NCI-H2081 treated with DMSO at 0.1 percent for 48 hours (cell line): ENCODE data around the gene FAM13A.
"Not testable (repeated sequence)": the region's sequence is repeated elsewhere in the genome, so short reads cannot be mapped to it uniquely, and the experiment has no call there.

ENCODE experiments used
- DNase-seq: peaks from one replicate; lab custom pipeline; 2025; lab: John Stamatoyannopoulos, UW

FAM13A gene

DNA sequence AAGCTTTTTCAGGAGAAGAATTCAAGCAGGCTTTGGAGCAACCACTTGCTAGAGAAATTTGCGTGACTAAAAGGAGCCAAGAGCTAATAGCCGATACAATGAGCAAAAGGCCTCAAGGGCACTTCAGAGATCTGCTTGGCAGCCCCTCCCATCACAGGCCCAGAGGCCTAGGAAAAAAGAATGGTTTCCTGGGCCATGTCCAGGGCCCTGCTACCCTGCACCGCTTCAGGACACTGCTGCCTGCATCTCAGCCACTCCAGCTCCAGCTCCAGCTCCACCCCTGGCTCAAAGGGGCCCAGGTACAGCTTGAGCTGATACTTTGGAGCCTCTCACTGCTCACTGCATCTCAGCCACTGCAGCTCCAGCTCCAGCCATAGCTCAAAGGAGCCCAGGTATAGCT lies 98.9 kb downstream of the FAM13A start:
- DNase-seq = no peak

DNA sequence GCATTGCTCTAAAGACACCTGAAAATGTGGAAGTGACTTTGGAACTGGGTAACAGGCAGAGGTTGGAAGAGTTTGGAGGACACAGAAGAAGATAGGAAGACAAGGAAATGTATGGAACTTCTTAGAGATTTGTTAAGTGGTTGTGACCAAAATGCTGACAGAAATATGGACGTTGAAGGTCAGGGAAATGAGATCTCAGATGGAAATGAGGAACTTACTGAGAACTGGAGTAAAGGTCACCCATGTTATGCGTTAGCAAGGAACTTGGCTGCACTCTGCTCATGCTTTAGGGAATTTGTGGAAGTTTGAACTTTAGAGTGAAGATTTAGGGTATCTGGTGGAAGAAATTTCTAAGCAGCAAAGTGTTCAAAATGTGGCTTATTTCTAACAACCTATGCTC lies 99.4 kb downstream of the FAM13A start:
- DNase-seq = no peak

DNA sequence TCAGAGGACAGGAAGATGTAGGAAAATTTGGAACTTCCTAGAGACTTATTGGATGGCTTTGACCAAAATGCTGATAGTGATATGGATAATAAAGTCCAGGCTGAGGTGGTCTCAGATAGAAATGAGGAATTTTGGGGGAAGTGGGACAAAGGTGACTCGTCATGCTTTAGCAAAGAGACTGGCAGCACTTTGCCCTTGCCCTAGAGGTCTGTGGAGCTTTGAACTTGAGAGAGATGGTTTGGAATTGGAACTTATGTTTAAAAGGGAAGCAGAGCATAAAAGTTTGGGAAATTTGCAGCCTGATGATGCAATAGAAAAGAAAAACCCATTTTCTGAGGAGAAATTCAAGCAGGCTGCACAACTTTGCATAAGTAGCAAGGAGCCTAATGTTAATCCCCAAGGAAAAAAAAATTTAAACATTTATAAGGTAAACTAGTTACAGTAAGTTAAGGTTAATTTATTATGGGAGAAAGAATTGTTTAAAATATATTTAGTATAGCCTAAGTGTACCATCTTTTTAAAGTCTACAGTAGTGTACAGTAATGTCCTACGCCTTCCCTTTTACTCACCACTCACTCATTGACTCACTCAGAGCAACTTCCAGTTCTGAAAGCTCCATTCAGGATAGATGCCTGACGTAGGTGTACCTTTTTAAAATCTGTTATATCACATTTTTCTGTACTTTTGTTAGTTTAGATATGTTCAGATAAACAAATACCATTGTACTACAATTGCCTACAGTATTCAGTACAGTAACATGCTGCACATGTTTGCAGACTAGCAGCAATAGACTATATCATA lies 101.2 kb downstream of the FAM13A start:
- no peak for DNase-seq

DNA sequence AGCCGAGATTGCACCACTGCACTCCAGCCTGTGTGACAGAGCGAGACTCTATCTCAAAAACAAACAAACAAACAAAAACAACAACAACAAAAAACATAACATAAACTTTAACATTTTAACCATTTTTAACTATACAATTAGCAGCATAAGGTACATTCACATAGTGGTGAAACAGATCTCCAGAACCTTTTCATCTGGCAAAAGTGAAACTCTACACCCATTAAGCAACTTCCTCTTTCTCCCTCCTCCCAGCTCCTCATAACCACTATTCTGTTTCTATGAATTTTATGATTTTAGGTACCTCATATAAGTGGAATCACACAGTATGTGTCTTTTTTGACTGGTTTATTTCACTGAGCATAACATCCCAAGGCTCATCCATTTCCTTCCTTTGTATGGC lies 103.6 kb downstream of the FAM13A start:
- DNase-seq = no peak

DNA sequence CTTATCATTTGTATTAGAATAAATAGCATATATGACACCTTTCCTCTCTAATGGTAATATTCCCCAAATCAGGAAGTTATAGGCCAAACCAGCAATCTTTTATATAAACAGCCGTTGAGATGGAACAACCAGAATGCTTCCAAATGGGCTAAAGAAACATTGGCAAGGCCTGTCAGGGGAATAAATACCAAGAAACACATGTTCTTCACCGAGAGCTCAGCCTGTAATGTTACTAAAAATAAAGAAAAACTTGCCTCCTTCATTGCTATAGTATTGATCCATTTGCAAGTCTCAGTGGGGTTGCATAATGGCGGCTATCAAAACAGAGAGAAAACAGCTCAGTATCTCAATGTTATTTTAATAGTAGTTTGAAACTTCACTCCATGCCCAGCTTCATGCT lies 104.9 kb downstream of the FAM13A start:
- DNase-seq = no peak

GRCh38 chr4:88949605-88950004 lies 107.4 kb downstream of the FAM13A start:
- DNase-seq = no peak

GRCh38 chr4:88940506-88940905 lies 116.5 kb downstream of the FAM13A start:
- DNase-seq = no peak

DNA sequence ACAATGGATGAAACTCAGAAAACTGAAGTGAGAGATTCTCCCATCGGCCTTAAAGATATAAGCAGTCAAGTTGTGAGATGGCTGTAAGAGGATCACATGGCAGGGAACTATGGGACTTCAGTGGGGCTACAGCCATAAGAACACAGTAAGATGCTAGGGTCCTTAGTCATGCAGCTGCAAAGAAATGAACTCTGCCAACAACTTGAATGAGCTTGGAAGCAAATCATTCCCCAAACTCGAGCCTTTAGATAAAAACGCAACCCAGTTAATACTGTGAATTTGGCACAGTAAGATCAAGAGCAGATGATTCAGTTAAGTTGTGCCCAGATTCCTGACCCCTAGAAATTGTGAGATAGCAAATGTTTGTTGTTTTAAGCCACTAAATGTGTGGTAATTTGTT lies 117.3 kb downstream of the FAM13A start:
- no peak for DNase-seq

GRCh38 chr4:88938138-88938537 lies 118.8 kb downstream of the FAM13A start:
- no peak for DNase-seq

GRCh38 chr4:88937081-88937480 lies 119.9 kb downstream of the FAM13A start:
- DNase-seq = no peak

- no peak for DNase-seq
Observed at GRCh38 chr4:88933414-88934160, 123.4 kb downstream of the FAM13A start.

DNA sequence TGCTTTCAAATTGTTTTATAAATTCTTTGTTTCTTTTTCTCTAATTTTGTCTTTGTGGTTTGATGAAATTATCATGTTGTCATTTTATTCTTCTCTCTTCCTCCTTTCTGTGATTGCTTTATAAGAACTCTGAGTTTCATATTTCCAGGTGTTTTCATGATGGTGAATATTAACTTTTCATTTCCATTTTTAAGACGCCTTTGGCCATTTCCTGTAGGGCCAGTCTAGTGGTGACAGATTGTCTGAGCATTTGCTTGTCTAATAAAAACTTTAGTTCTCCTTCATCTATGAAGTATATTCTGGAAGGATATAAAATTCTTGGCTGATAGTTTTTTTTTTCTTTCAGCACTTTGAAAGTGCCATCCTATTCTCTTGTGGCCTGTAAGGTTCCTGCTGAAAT lies 128.1 kb downstream of the FAM13A start:
- no peak for DNase-seq

GRCh38 chr4:88927420-88927819 lies 129.6 kb downstream of the FAM13A start:
- no peak for DNase-seq

DNA sequence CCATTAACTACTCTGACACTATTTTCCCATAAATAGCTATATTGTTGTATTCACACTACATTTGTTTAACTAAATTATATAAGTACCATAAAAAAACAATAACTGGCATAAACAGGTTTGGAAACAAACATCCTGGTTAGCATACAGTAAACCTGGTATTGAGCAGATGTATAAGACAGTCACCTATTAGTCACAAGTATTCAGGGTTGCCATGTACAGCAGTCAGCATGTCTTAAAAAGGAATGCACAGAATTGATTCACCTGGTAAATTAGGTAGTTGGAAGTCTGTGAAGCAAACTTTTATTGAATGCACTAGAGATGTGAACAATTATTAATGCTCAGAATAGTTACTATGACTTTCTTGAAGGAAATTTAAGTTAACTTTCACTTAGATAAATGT lies 137.9 kb downstream of the FAM13A start:
- no peak for DNase-seq

GRCh38 chr4:88913181-88913580 lies 143.8 kb downstream of the FAM13A start:
- not testable (repeated sequence) for DNase-seq

DNA sequence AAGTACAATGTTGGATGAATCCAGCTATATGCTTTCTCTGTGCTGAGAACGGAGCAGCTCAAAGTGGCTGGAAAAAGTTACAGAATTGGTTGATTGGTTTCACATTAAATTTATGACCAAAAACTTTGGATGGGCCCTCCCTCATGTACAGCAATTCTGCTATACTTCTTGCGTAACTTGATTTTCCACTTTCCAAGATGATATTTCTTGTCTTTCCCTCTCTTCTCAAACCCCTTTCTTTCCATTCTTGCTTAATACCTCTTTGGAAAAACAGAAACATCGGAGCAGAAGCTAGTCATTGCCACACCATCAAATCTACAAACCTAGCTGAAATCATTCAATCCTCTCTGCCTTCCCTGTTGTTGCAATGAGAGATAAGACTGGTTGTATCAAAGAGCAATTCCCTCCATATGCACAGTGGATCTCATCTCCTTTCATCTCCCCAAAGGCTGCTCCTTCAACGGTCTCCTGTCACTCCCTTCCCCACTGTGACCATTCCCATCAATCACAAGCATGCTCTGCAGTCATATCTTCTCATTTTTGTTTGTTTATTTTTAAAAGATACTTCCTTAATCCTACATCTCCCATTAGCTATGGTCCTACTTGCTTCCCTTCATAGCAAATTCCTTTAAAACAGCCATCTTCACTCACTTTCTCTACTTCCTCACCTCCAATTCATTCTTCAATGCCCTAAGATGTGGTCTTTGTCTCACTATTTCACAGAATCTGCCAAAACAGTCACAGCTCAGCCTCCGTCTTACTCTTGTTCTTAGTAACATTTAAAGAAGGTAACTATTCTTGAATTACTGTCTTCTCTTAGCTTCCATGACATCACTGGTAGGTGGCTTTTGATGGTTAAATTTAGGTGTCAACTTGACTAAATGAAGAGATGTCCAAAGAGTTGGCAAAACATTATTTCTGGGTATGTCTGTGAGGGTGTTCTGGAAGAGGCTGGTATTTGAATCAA lies 145.5 kb downstream of the FAM13A start:
- no peak for DNase-seq

GRCh38 chr4:88910101-88910500 lies 146.9 kb downstream of the FAM13A start:
- no peak for DNase-seq

DNA sequence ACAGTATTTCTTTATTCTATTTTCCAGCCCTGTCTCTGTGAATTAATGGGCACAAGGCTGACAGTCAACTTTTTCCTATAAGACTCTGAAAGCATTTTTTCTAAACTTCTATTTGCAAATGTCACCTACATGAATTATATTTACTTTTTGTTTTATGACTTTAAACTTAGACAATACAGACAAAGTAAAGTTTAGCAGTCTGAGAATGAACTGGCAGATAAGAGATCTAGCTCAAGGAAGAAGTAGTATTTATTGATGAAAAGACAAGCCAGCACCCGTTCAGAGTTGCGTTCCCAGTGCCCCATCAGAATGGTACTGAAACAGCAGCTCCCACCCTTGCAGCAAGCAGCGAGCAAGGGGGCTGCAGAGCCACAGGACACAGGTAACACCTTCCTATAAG lies 148.5 kb downstream of the FAM13A start:
- DNase-seq = no peak

DNA sequence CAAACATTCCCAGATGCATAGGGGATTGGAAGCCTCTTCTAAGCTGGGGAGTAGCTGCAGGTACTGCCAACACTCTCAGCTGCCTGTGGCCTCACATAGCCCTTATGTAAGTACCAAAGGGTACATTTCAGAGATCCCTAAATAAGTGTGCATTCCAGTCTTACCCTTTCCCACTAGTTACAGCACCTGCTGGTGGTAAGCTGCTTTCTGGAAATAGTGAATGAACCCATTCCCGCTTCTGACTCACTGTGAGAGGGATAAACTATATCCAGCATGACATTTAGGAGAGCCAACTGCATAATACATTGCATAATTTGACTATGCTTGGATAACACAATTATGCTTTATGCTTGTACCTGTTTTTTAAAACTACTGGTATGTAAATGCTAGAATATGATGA lies 149.0 kb downstream of the FAM13A start:
- no peak for DNase-seq

- DNase-seq = no peak
Observed at GRCh38 chr4:88907478-88907877, 149.5 kb downstream of the FAM13A start.

DNA sequence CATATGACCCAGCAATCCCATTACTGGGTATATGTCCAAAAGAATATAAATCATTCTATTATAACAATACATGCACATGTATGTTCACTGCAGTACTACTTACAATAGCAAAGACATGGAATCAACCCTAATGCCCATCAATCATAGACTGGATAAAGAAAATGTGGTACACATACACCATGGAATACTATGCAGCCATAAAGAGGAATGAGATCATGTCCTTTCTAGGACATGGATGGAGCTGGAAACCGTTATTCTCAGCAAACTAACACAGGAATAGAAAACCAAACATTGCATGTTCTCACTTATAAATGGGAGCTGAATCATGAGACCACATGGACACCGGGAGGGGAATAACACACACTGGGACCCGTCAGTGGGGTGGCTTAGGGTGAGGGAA lies 152.7 kb downstream of the FAM13A start:
- not testable (repeated sequence) for DNase-seq

GRCh38 chr4:88900432-88900831 lies 156.6 kb downstream of the FAM13A start:
- no peak for DNase-seq
